Mesenchymal stem cell (in vitro differentiated cells and primary cell): Measurements from ENCODE around the gene PRR12.

ENCODE experiments used
- DNase-seq: peaks from one replicate; pipeline ENCODE4 v3.0.0-alpha.2; 2013
- H2AFZ ChIP-seq: one replicate; pipeline ENCODE4 v1.6.1; 2013; ENCODE audit warnings: low read depth, mild to moderate bottlenecking, control low read depth, inconsistent platforms, low read length, moderate library complexity
- H2AK5ac ChIP-seq: 2 replicates; pipeline ENCODE4 v1.6.1; 2013; ENCODE audit warnings: low read length, moderate library complexity, mild to moderate bottlenecking, inconsistent platforms; ENCODE audit not compliant: severe bottlenecking
- H2BK120ac ChIP-seq: one replicate; pipeline ENCODE4 v1.6.1; 2013; ENCODE audit warnings: low read depth, mild to moderate bottlenecking, inconsistent platforms, low read length, moderate library complexity
- H2BK12ac ChIP-seq, 2 experiments: one replicate each; pipeline ENCODE4 v1.6.1; 2013; ENCODE audit warnings: inconsistent platforms in 2 of 2, low read length in 2 of 2, mild to moderate bottlenecking in 2 of 2, moderate library complexity in 2 of 2, control low read depth in 1 of 2
- H2BK15ac ChIP-seq: one replicate; pipeline ENCODE4 v1.6.1; 2013; ENCODE audit warnings: mild to moderate bottlenecking, low read depth, inconsistent platforms; ENCODE audit not compliant: poor library complexity, severe bottlenecking
- H2BK5ac ChIP-seq: 2 replicates; pipeline ENCODE4 v1.6.1; 2013; ENCODE audit warnings: low read depth, mild to moderate bottlenecking, low read length, control low read depth, inconsistent platforms; ENCODE audit not compliant: poor library complexity, severe bottlenecking
- H3K14ac ChIP-seq, 2 experiments: one replicate each; pipeline ENCODE4 v1.6.1; 2013; ENCODE audit warnings: inconsistent platforms in 2 of 2, low read length in 2 of 2, control low read depth in 1 of 2, mild to moderate bottlenecking in 1 of 2, moderate library complexity in 1 of 2
- H3K18ac ChIP-seq, 2 experiments: one replicate each; pipeline ENCODE4 v1.6.1; 2013; ENCODE audit warnings: inconsistent platforms in 2 of 2, low read length in 2 of 2, control low read depth in 1 of 2, low read depth in 1 of 2, mild to moderate bottlenecking in 1 of 2
- H3K23ac ChIP-seq, 2 experiments: one replicate each; pipeline ENCODE4 v1.6.1; 2013; ENCODE audit warnings: inconsistent platforms in 2 of 2, low read length in 2 of 2, mild to moderate bottlenecking in 2 of 2, moderate library complexity in 2 of 2, control low read depth in 1 of 2
- H3K27ac ChIP-seq: 2 replicates; pipeline ENCODE4 v1.5.1; 2013; ENCODE audit warnings: mild to moderate bottlenecking, moderate library complexity, low read length, control low read depth, inconsistent platforms; ENCODE audit not compliant: poor library complexity, severe bottlenecking
- H3K27me3 ChIP-seq, 2 experiments: 2 replicates each; pipeline versions ENCODE4 v1.6.1 to v1.7.0; 2013; ENCODE audit warnings: low read length in 2 of 2, mild to moderate bottlenecking in 2 of 2, moderate library complexity in 2 of 2, control low read depth in 1 of 2, inconsistent platforms in 1 of 2; ENCODE audit not compliant: control insufficient read depth in 1 of 2, insufficient read depth in 1 of 2
- H3K36me3 ChIP-seq, 2 experiments: 2 replicates each; pipeline versions ENCODE4 v1.6.1 to v1.7.0; 2013; ENCODE audit warnings: low read length in 2 of 2, control low read depth in 1 of 2, inconsistent platforms in 1 of 2, low read depth in 1 of 2, mild to moderate bottlenecking in 1 of 2; ENCODE audit not compliant: insufficient read depth in 2 of 2, control insufficient read depth in 1 of 2
- H3K4ac ChIP-seq, 2 experiments: one replicate each; pipeline ENCODE4 v1.6.1; 2013; ENCODE audit warnings: inconsistent platforms in 2 of 2, low read length in 2 of 2, mild to moderate bottlenecking in 2 of 2, moderate library complexity in 2 of 2, control low read depth in 1 of 2, low read depth in 1 of 2
- H3K4me1 ChIP-seq: 2 replicates; pipeline ENCODE4 v1.6.1; 2013; ENCODE audit warnings: low read depth, low read length, control low read depth; ENCODE audit not compliant: control insufficient read depth, insufficient read depth
- H3K4me2 ChIP-seq: 2 replicates; pipeline ENCODE4 v1.6.1; 2013; ENCODE audit warnings: low read length, mild to moderate bottlenecking, inconsistent platforms; ENCODE audit not compliant: poor library complexity, severe bottlenecking
- H3K4me3 ChIP-seq, 2 experiments: 2 replicates each; pipeline versions ENCODE4 v1.5.1 to v1.7.0; 2013; ENCODE audit warnings: low read length in 2 of 2, mild to moderate bottlenecking in 2 of 2, control low read depth in 1 of 2, low read depth in 1 of 2; ENCODE audit not compliant: insufficient read depth in 1 of 2
- H3K79me1 ChIP-seq: replicated peaks from 2 replicates; pipeline ENCODE4 v1.6.1; 2013; ENCODE audit warnings: mild to moderate bottlenecking, control low read depth, low read length, inconsistent platforms; ENCODE audit not compliant: poor library complexity, severe bottlenecking
- H3K9ac ChIP-seq: 2 replicates; pipeline ENCODE4 v1.7.0; 2013; ENCODE audit warnings: mild to moderate bottlenecking, low read length, moderate library complexity
- H3K9me3 ChIP-seq: 2 replicates; pipeline ENCODE4 v1.7.0; 2013; ENCODE audit warnings: mild to moderate bottlenecking, low read length; ENCODE audit not compliant: control insufficient read depth
- H4K8ac ChIP-seq: one replicate; pipeline ENCODE4 v1.6.1; 2013; ENCODE audit warnings: inconsistent platforms, mild to moderate bottlenecking, low read length, moderate library complexity
- H4K91ac ChIP-seq: one replicate; pipeline ENCODE4 v1.6.1; 2013; ENCODE audit warnings: mild to moderate bottlenecking, low read length, inconsistent platforms
- WGBS: methylation state at CpG from one replicate; pipeline ENCODE4 v1.1.7; 2013; ENCODE audit warnings: mixed read lengths; 5-methylcytosine and 5-hydroxymethylcytosine counted together

PRR12 gene

GRCh38 chr19:49588365-49589122 is 2.4 kb upstream of the PRR12 start:
- Histone ChIP-seq H3K4me3 (no peak overlapping the region), H3K27me3 (no peaks in the 10 kb centered on the region), H3K36me3 (no peaks in the 10 kb centered on the region), H2AFZ (no peak overlapping the region), H3K14ac (no peak overlapping the region), H3K4ac (no peak overlapping the region), H3K4me2 (no peak overlapping the region), H2AK5ac (no peak overlapping the region), H3K18ac (no peak overlapping the region), H3K4me1 (peaks cover 7% of the 10 kb centered on the region), H4K8ac (no peak overlapping the region), H3K27ac (no peak overlapping the region), H3K79me1 (no peaks in the 10 kb centered on the region), H3K23ac (no peak overlapping the region), H2BK15ac (no peak overlapping the region), H2BK120ac (no peak overlapping the region), H2BK5ac (no peak overlapping the region), H3K9ac (no peak overlapping the region), H2BK12ac (peak overlapping the region in 1 of 2 experiments; percentile 47), H4K91ac (peak overlapping the region; percentile 45), H3K9me3 (no peaks in the 10 kb centered on the region)
- no peak for DNase-seq
- WGBS = 89% methylated on average over 17 of the region's 18 CpGs

- no peak for DNase-seq
- Histone ChIP-seq H3K27me3 (no peaks in the 10 kb centered on the region), H3K27ac (no peak overlapping the region), H3K79me1 (no peaks in the 10 kb centered on the region), H3K14ac (no peak overlapping the region), H3K9ac (no peak overlapping the region), H3K18ac (no peak overlapping the region), H2AK5ac (no peak overlapping the region), H3K4me2 (no peak overlapping the region), H2BK12ac (no peak overlapping the region), H2BK120ac (no peak overlapping the region), H4K91ac (no peak overlapping the region), H3K4me1 (peaks cover 7% of the 10 kb centered on the region), H3K4ac (no peak overlapping the region), H3K23ac (no peak overlapping the region), H3K4me3 (no peak overlapping the region), H4K8ac (peak overlapping the region; percentile 61), H2BK5ac (no peak overlapping the region), H3K36me3 (peaks cover 4 to 8% of the 10 kb centered on the region in 2 experiments), H2BK15ac (no peak overlapping the region), H3K9me3 (no peaks in the 10 kb centered on the region), H2AFZ (no peak overlapping the region)
- WGBS = 78% methylated on average over 5 of the region's 5 CpGs
Measured at GRCh38 chr19:49589502-49589905, 1.5 kb upstream of the PRR12 start.

GRCh38 chr19:49590071-49590970 is 661 bp upstream of the PRR12 start:
- H3K27ac ChIP-seq = peak overlapping the region; percentile 95
- WGBS = 2% methylated on average over 52 of the region's 58 CpGs
- peak overlapping the region; percentile 91 to 99 for H3K4ac ChIP-seq
- peaks cover 10 to 12% of the 10 kb centered on the region in 2 experiments for H3K36me3 ChIP-seq
- peak overlapping the region; percentile 85 for H3K4me2 ChIP-seq
- peak overlapping the region; percentile 88 for H2BK15ac ChIP-seq
- DNase-seq = peak; percentile 98
- peak overlapping the region in 1 of 2 experiments; percentile 98 for H3K14ac ChIP-seq
- H4K8ac ChIP-seq = peak overlapping the region; percentile 73
- H3K9ac ChIP-seq = peak overlapping the region; percentile 96
- no peaks in the 10 kb centered on the region for H3K79me1 ChIP-seq
- peak overlapping the region; percentile 75 to 99 for H2BK12ac ChIP-seq
- peak overlapping the region; percentile 54 for H2AK5ac ChIP-seq
- peak overlapping the region; percentile 53 for H2BK5ac ChIP-seq
- H3K18ac ChIP-seq = peak overlapping the region; percentile 97 to 100
- peak overlapping the region in 1 of 2 experiments; percentile 100 for H3K23ac ChIP-seq
- H4K91ac ChIP-seq = peak overlapping the region; percentile 98
- peaks cover 7% of the 10 kb centered on the region for H3K4me1 ChIP-seq
- no peak overlapping the region for H2AFZ ChIP-seq
- peak overlapping the region; percentile 63 to 90 for H3K4me3 ChIP-seq
- H3K27me3 ChIP-seq = no peaks in the 10 kb centered on the region
- H3K9me3 ChIP-seq = no peaks in the 10 kb centered on the region
- H2BK120ac ChIP-seq = peak overlapping the region; percentile 97
